CD14-positive monocyte (primary cell): ENCODE measurements around the gene LRCH4. TPM values are rescaled to one million over a fixed set of nuclear protein-coding genes. Genes with fewer than 3 reads are reported as not detected.
A peak's percentile ranks its signal among the peaks of the same experiment; 100 is the strongest.

Experiments used
- DNase-seq, 3 donors: peaks; one replicate each; pipeline ENCODE4 v3.0.0-alpha.2; 2011 to 2022
- H2AFZ ChIP-seq: 2 replicates; pipeline ENCODE4 v1.6.0; 2012; ENCODE audit warnings: mild to moderate bottlenecking, low read depth, low read length, inconsistent platforms; ENCODE audit not compliant: insufficient read depth, poor library complexity, severe bottlenecking
- H3K27ac ChIP-seq, 2 donors: 1 replicate in 1 of 2; 2 replicates in 1 of 2; pipeline ENCODE4 v1.5.1; 2012 to 2013; ENCODE audit warnings: low read length in 2 of 2, control low read depth in 1 of 2, inconsistent platforms in 1 of 2, low read depth in 1 of 2, mild to moderate bottlenecking in 1 of 2
- H3K27me3 ChIP-seq, 2 donors: one replicate each; pipeline versions ENCODE4 v1.6.0 to v1.6.1; 2011 to 2013; ENCODE audit warnings: low read length in 2 of 2; ENCODE audit not compliant: control insufficient read depth in 2 of 2, insufficient read depth in 2 of 2
- H3K36me3 ChIP-seq, 2 donors: replicated peaks in 1 of 2; 1 replicate in 1 of 2; 2 replicates in 1 of 2; pipeline versions ENCODE4 v1.5.1 to v1.6.1; 2012 to 2013; ENCODE audit warnings: low read length in 2 of 2, control low read depth in 1 of 2, inconsistent platforms in 1 of 2, mild to moderate bottlenecking in 1 of 2; ENCODE audit not compliant: insufficient read depth in 2 of 2, control insufficient read depth in 1 of 2
- H3K4me1 ChIP-seq, 2 donors: 1 replicate in 1 of 2; 2 replicates in 1 of 2; pipeline versions ENCODE4 v1.5.1 to v1.6.1; 2012 to 2013; ENCODE audit warnings: low read length in 2 of 2, control low read depth in 1 of 2, inconsistent platforms in 1 of 2, mild to moderate bottlenecking in 1 of 2, moderate library complexity in 1 of 2; ENCODE audit not compliant: insufficient read depth in 2 of 2, control insufficient read depth in 1 of 2
- H3K4me2 ChIP-seq: replicated peaks from 2 replicates; pipeline ENCODE3; 2012; ENCODE audit warnings: low read length, moderate library complexity, mild to moderate bottlenecking; ENCODE audit not compliant: poor library complexity, severe bottlenecking; ENCODE audit errors: extremely low read depth
- H3K4me3 ChIP-seq, 3 experiments: fragments of 200-600 bp in 1 of 3; sonication (generic) in 1 of 3; replicated peaks in 1 of 3; 1 replicate in 2 of 3; 2 replicates in 1 of 3; pipeline ENCODE4 v1.5.1; 2011 to 2013; ENCODE audit warnings: low read length in 3 of 3, mild to moderate bottlenecking in 3 of 3, control low read depth in 2 of 3, low read depth in 2 of 3, inconsistent platforms in 1 of 3, moderate library complexity in 1 of 3
- H3K79me2 ChIP-seq: 2 replicates; pipeline ENCODE4 v1.6.0; 2012; ENCODE audit warnings: mild to moderate bottlenecking, control low read depth, inconsistent platforms, low read length, moderate library complexity; ENCODE audit not compliant: insufficient read depth
- H3K9ac ChIP-seq: 2 replicates; pipeline ENCODE4 v1.6.0; 2017; ENCODE audit warnings: low read length, mild to moderate bottlenecking; ENCODE audit not compliant: insufficient read depth, poor library complexity, severe bottlenecking
- H3K9me3 ChIP-seq, 2 donors: replicated peaks in 1 of 2; 1 replicate in 1 of 2; 2 replicates in 1 of 2; pipeline versions ENCODE4 v1.5.1 to v1.6.1; 2012 to 2013; ENCODE audit warnings: low read length in 2 of 2, control low read depth in 1 of 2; ENCODE audit not compliant: control insufficient read depth in 1 of 2, insufficient read depth in 1 of 2
- H4K20me1 ChIP-seq: 2 replicates; pipeline ENCODE4 v1.6.0; 2012; ENCODE audit warnings: mild to moderate bottlenecking, low read length, control low read depth, moderate library complexity; ENCODE audit not compliant: insufficient read depth
- H3K27ac Mint-ChIP-seq, 7 donors: one replicate each; pipeline ENCODE4 v1.8.0; 2020; ENCODE audit warnings: mild to moderate bottlenecking in 7 of 7, mixed read lengths in 7 of 7, moderate library complexity in 6 of 7, inconsistent platforms in 2 of 7
- H3K27me3 Mint-ChIP-seq, 3 donors: one replicate each; pipeline ENCODE4 v1.8.0; 2021 to 2022; ENCODE audit warnings: low read depth in 3 of 3, mild to moderate bottlenecking in 3 of 3, mixed read lengths in 3 of 3, moderate library complexity in 3 of 3, inconsistent platforms in 1 of 3
- H3K36me3 Mint-ChIP-seq, 2 donors: one replicate each; pipeline ENCODE4 v1.8.0; 2020; ENCODE audit warnings: mixed read lengths in 2 of 2, inconsistent platforms in 1 of 2, mild to moderate bottlenecking in 1 of 2
- H3K4me1 Mint-ChIP-seq: one replicate; pipeline ENCODE4 v1.8.0; 2020; ENCODE audit warnings: mild to moderate bottlenecking, mixed read lengths
- H3K4me3 Mint-ChIP-seq, 2 donors: one replicate each; pipeline ENCODE4 v1.8.0; 2020; ENCODE audit warnings: mild to moderate bottlenecking in 2 of 2, mixed read lengths in 2 of 2, moderate library complexity in 1 of 2
- H3K9me3 Mint-ChIP-seq, 7 donors: one replicate each; pipeline ENCODE4 v1.8.0; 2020 to 2022; ENCODE audit warnings: mixed read lengths in 7 of 7, mild to moderate bottlenecking in 6 of 7, moderate library complexity in 6 of 7, inconsistent platforms in 2 of 7
- CTCF ChIP-seq: fragments of 200-600 bp; IDR thresholded peaks from one replicate; pipeline ENCODE4 v1.8.0; 2022; ENCODE audit warnings: antibody characterized with exemption, mild to moderate bottlenecking
- WGBS: methylation state at CpG from one replicate; pipeline ENCODE4 v1.1.5; 2013; ENCODE audit warnings: missing lambda C conversion rate; ENCODE audit not compliant: insufficient coverage; 5-methylcytosine and 5-hydroxymethylcytosine counted together
- intact Hi-C, 2 donors: fragments of 100-400 bp; cut with micrococcal nuclease; formaldehyde crosslinking; loops; one replicate each; pipeline versions ENCODE4 v1.15.0 to v1.15.1; 2023
- polyA plus RNA-seq, 3 donors: library from polyadenylated mRNA; depleted of rRNA in 1 of 3; unstranded in 2 of 3; stranded (reverse) in 1 of 3; fragments of 300-500 nt in 2 of 3; fragments of >200 nt in 1 of 3; fragmentation: Illumina TruSeq in 2 of 3; gene quantifications; 1 replicate in 2 of 3; 2 replicates in 1 of 3; pipeline ENCODE4 v1.2.3, GENCODE V29; 2012 to 2021

Gene LRCH4
- polyA plus RNA-seq, 3 donors, result 132 to 286 (median 134) TPM

GRCh38 chr7:100599911-100600729 lies 14.2 kb upstream of the LRCH4 start:
- Histone ChIP-seq H3K4me1 (peaks cover 14 to 16% of the 10 kb centered on the region in 2 donors), H3K4me3 (no peak overlapping the region), H3K9ac (no peak overlapping the region), H3K36me3 (no peaks in the 10 kb centered on the region), H3K27me3 (peaks cover 0 to 10% of the 10 kb centered on the region in 2 donors), H3K4me2 (no peak overlapping the region), H3K9me3 (no peaks in the 10 kb centered on the region), H4K20me1 (no peaks in the 10 kb centered on the region), H3K79me2 (no peaks in the 10 kb centered on the region), H3K27ac (no peak overlapping the region), H2AFZ (no peak overlapping the region)
- no peak for TF ChIP-seq CTCF
- intact Hi-C loops, result no loop called here
- Mint-ChIP-seq H3K27ac (no peak overlapping the region), H3K9me3 (peaks cover 0 to 5% (median 0%) of the 10 kb centered on the region in 7 donors), H3K27me3 (peaks cover 10 to 20% (median 17%) of the 10 kb centered on the region in 3 donors), H3K36me3 (no peaks in the 10 kb centered on the region), H3K4me1 (peaks cover 11% of the 10 kb centered on the region), H3K4me3 (no peak overlapping the region)
- whole genome bisulfite sequencing, result 86% methylated on average over 14 of the region's 18 CpGs
- no peak for DNase-seq

- WGBS, result 64% methylated on average over 1 of the region's 4 CpGs
- H3K4me1 ChIP-seq, result peaks cover under 1 to 2% of the 10 kb centered on the region in 2 donors
- H3K9me3 ChIP-seq, result no peaks in the 10 kb centered on the region
- H3K4me1 Mint-ChIP-seq, result peaks cover under 1% of the 10 kb centered on the region
- no peak overlapping the region for H3K27ac ChIP-seq
- H3K9ac ChIP-seq, result no peak overlapping the region
- H3K27ac Mint-ChIP-seq, result peak overlapping the region in 1 of 7 donors; percentile 58
- H3K4me2 ChIP-seq, result no peak overlapping the region
- H3K36me3 ChIP-seq, result no peaks in the 10 kb centered on the region
- peak overlapping the region in 1 of 2 donors; percentile 50 for H3K4me3 Mint-ChIP-seq
- no peak for TF ChIP-seq CTCF
- H3K27me3 Mint-ChIP-seq, result peaks cover 8 to 13% (median 11%) of the 10 kb centered on the region in 3 donors
- H4K20me1 ChIP-seq, result no peaks in the 10 kb centered on the region
- no peaks in the 10 kb centered on the region for H3K79me2 ChIP-seq
- no peaks in the 10 kb centered on the region for H3K36me3 Mint-ChIP-seq
- H3K27me3 ChIP-seq, result peaks cover 0 to 4% of the 10 kb centered on the region in 2 donors
- H3K9me3 Mint-ChIP-seq, result peaks cover 0 to 2% (median 0%) of the 10 kb centered on the region in 7 donors
- no peak overlapping the region for H3K4me3 ChIP-seq
- DNase-seq, result no peak
- no peak overlapping the region for H2AFZ ChIP-seq
- intact Hi-C loops, result no loop called here
These were observed 12.5 kb upstream of the LRCH4 start for GRCh38 chr7:100598425-100598824.
